KMS-11 (cell line): ENCODE results near the gene STX18.
"Not testable (repeated sequence)": the region's sequence is repeated elsewhere in the genome, so short reads cannot be mapped to it uniquely, and the experiment has no call there.

Source experiments
- H2AFZ ChIP-seq: fragments of 200-600 bp; sonication (generic); 2 replicates; pipeline ENCODE4 v1.6.1; 2016; ENCODE audit warnings: antibody characterized with exemption, mixed run types, low read depth
- H3K27ac ChIP-seq: fragments of 200-600 bp; sonication (generic); 2 replicates; pipeline ENCODE4 v1.6.1; 2016; ENCODE audit warnings: mild to moderate bottlenecking, mixed run types
- H3K27me3 ChIP-seq: fragments of 200-600 bp; sonication (generic); 2 replicates; pipeline ENCODE4 v1.6.1; 2017; ENCODE audit warnings: mild to moderate bottlenecking, low read depth, mixed run types, moderate library complexity; ENCODE audit not compliant: insufficient read depth
- H3K36me3 ChIP-seq: fragments of 200-600 bp; sonication (generic); 2 replicates; pipeline ENCODE4 v1.6.1; 2017; ENCODE audit warnings: mild to moderate bottlenecking, mixed run types; ENCODE audit not compliant: insufficient read depth
- H3K4me1 ChIP-seq: fragments of 200-600 bp; sonication (generic); 2 replicates; pipeline ENCODE4 v1.6.1; 2016; ENCODE audit warnings: mild to moderate bottlenecking, low read depth, mixed run types; ENCODE audit not compliant: poor library complexity, severe bottlenecking
- H3K4me2 ChIP-seq: fragments of 200-600 bp; sonication (generic); 2 replicates; pipeline ENCODE4 v1.7.0; 2016; ENCODE audit warnings: mild to moderate bottlenecking, mixed run types
- H3K4me3 ChIP-seq: fragments of 200-600 bp; sonication (generic); IDR thresholded peaks from 2 replicates; pipeline ENCODE4 v1.6.1; 2017; ENCODE audit warnings: low read depth, low read length, mixed read lengths; ENCODE audit not compliant: insufficient read depth
- H3K79me2 ChIP-seq: fragments of 200-600 bp; sonication (generic); 2 replicates; pipeline ENCODE4 v1.6.1; 2016; ENCODE audit warnings: low read depth, mixed run types; ENCODE audit not compliant: insufficient read depth
- H3K9ac ChIP-seq: fragments of 200-600 bp; sonication (generic); 2 replicates; pipeline ENCODE4 v1.6.1; 2016; ENCODE audit warnings: mild to moderate bottlenecking, mixed run types
- H4K20me1 ChIP-seq: fragments of 200-600 bp; sonication (generic); 2 replicates; pipeline ENCODE4 v1.6.1; 2016; ENCODE audit warnings: mild to moderate bottlenecking, mixed run types; ENCODE audit not compliant: insufficient read depth
- TF ChIP-seq, protein P1 (sequence below): fragments of 200-600 bp; sonication (generic); conservative IDR thresholded peaks from 2 replicates; pipeline ENCODE4 v1.6.1; 2017; ENCODE audit warnings: low read depth, mild to moderate bottlenecking, antibody characterized with exemption, low read length, moderate library complexity, mixed read lengths

STX18 gene

DNA sequence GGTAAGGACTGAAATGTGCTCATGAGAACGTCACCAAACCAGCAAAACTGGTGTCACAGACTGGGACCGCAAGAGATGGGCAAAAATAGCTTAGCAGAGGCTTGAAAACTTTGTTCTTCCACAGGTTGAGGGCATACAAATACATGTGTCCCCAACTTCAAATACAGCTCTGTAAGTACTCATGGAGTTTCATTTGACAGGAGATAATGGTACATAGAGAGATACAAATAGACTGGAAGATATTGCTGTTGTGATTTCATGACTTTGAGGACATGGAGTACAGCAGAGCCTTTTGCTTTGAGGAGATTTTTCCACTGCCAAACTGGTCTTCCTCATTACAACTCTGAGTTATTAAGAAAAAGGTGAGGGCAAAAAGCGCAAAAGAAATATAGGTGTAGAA lies 70.7 kb downstream of the STX18 start:
- H3K27ac ChIP-seq = no peak overlapping the region

DNA sequence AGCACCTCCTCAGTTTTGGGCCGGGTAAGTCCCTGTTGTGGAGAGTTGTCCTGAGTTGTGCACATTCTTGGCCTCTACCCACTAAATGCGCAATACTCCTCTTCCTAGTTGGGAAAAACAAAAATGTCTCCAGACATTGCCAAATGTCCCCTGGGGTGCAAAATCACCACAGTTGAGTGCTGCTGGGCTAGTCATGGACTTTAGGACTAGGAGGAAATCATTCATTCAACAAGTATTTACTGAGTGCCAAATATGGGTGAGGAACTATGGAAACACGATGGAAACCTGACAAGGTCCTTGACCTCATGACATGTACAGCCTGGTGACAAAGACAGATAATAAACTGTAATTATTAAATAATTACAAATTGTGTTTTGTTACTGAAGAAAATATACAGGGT lies 71.6 kb downstream of the STX18 start:
- no peaks in the 10 kb centered on the region for H3K79me2 ChIP-seq

More for the DNA sequence above, 70.7 kb downstream of the STX18 start:
- H3K36me3 ChIP-seq = no peaks in the 10 kb centered on the region
- TF ChIP-seq, protein P1, sequence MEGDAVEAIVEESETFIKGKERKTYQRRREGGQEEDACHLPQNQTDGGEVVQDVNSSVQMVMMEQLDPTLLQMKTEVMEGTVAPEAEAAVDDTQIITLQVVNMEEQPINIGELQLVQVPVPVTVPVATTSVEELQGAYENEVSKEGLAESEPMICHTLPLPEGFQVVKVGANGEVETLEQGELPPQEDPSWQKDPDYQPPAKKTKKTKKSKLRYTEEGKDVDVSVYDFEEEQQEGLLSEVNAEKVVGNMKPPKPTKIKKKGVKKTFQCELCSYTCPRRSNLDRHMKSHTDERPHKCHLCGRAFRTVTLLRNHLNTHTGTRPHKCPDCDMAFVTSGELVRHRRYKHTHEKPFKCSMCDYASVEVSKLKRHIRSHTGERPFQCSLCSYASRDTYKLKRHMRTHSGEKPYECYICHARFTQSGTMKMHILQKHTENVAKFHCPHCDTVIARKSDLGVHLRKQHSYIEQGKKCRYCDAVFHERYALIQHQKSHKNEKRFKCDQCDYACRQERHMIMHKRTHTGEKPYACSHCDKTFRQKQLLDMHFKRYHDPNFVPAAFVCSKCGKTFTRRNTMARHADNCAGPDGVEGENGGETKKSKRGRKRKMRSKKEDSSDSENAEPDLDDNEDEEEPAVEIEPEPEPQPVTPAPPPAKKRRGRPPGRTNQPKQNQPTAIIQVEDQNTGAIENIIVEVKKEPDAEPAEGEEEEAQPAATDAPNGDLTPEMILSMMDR = no peak
- no peak overlapping the region for H3K4me3 ChIP-seq
- no peaks in the 10 kb centered on the region for H3K27me3 ChIP-seq
- H3K79me2 ChIP-seq = no peaks in the 10 kb centered on the region
- H3K9ac ChIP-seq = no peak overlapping the region
- H3K4me2 ChIP-seq = no peak overlapping the region
- H2AFZ ChIP-seq = no peak overlapping the region
- no peaks in the 10 kb centered on the region for H3K4me1 ChIP-seq
- H4K20me1 ChIP-seq = no peaks in the 10 kb centered on the region

DNA sequence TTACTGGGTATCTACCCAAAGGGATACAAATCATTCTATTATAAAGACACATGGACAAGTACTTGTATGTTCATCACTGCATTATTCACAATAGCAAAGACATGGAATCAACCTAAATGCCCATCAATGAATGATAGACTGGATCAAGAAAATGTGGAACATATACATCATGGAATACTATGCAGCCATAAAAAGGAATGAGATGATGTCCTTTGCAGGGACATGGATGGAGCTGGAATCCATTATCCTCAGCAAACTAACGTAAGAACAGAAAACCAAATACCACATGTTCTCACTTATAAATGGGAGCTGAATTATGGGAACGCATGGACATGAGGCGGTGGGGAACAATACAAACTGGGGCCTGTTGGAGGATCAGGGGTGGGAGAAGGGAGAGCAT lies 76.6 kb downstream of the STX18 start:
- H3K4me2 ChIP-seq, H4K20me1 ChIP-seq, H3K27ac ChIP-seq, H3K4me1 ChIP-seq, H3K36me3 ChIP-seq, H2AFZ ChIP-seq, H3K79me2 ChIP-seq, H3K27me3 ChIP-seq, H3K9ac ChIP-seq, H3K4me3 ChIP-seq: not testable (repeated sequence)

More for the DNA sequence above, 71.6 kb downstream of the STX18 start:
- no peak overlapping the region for H3K4me2 ChIP-seq
- no peaks in the 10 kb centered on the region for H4K20me1 ChIP-seq
- H2AFZ ChIP-seq = no peak overlapping the region
- H3K4me3 ChIP-seq = no peak overlapping the region
- H3K27me3 ChIP-seq = no peaks in the 10 kb centered on the region
- TF ChIP-seq, protein P1 = no peak
- no peak overlapping the region for H3K27ac ChIP-seq
- no peak overlapping the region for H3K9ac ChIP-seq
- no peaks in the 10 kb centered on the region for H3K36me3 ChIP-seq
- no peaks in the 10 kb centered on the region for H3K4me1 ChIP-seq

DNA sequence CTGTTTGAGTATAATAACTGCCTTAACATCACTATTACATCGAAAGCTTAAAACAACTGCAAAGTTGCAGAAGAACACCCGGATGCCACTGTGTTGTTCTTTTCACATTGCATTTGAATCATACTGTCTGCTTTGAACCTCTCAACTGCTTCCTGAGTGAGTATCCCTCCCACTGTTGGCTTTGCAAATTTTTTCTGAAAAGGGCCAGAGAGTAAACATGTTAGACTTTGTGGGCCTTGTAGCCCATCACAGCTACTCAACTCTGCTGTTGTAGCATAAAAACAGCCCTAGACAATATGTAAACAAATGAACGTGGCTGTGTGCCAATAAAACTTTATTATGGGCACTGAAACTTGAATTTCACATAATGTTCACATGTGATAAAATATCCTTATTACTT lies 78.9 kb downstream of the STX18 start:
- Histone ChIP-seq H3K27me3 (no peaks in the 10 kb centered on the region), H3K27ac (no peak overlapping the region), H4K20me1 (no peaks in the 10 kb centered on the region), H3K4me2 (no peak overlapping the region), H3K4me3 (no peak overlapping the region), H3K79me2 (no peaks in the 10 kb centered on the region), H3K36me3 (no peaks in the 10 kb centered on the region), H3K9ac (no peak overlapping the region), H2AFZ (no peak overlapping the region), H3K4me1 (no peaks in the 10 kb centered on the region)
- TF ChIP-seq, protein P1 = no peak

DNA sequence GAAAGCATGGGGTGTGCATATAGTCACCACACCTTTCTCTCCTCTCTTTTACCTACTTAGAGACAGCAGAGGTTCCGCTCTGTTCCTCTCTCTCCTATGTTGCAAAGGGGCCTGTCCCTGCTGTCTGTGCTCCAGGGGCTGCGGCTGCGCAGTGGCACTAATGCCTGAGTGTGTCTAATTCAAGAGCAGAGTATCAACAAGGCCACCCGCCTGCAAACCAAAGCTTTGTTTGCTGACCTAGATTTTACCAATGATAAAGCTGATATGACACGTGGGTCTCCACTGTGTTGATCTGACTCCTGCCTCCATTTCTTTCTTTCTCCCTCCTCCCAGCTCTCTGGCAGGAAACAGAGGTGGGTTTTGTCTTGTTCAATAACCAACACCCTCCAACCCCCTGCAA lies 80.0 kb downstream of the STX18 start:
- Histone ChIP-seq H3K27me3 (no peaks in the 10 kb centered on the region), H3K4me1 (no peaks in the 10 kb centered on the region), H4K20me1 (no peaks in the 10 kb centered on the region), H3K9ac (no peak overlapping the region), H3K27ac (no peak overlapping the region), H3K4me3 (no peak overlapping the region), H3K79me2 (no peaks in the 10 kb centered on the region), H2AFZ (no peak overlapping the region), H3K4me2 (no peak overlapping the region), H3K36me3 (no peaks in the 10 kb centered on the region)
- TF ChIP-seq, protein P1 = no peak
